ENCODE results near the gene ANGPTL4.
"Not testable (repeated sequence)": the region's sequence is repeated elsewhere in the genome, so short reads cannot be mapped to it uniquely, and the experiment has no call there.

ANGPTL4 gene

DNA sequence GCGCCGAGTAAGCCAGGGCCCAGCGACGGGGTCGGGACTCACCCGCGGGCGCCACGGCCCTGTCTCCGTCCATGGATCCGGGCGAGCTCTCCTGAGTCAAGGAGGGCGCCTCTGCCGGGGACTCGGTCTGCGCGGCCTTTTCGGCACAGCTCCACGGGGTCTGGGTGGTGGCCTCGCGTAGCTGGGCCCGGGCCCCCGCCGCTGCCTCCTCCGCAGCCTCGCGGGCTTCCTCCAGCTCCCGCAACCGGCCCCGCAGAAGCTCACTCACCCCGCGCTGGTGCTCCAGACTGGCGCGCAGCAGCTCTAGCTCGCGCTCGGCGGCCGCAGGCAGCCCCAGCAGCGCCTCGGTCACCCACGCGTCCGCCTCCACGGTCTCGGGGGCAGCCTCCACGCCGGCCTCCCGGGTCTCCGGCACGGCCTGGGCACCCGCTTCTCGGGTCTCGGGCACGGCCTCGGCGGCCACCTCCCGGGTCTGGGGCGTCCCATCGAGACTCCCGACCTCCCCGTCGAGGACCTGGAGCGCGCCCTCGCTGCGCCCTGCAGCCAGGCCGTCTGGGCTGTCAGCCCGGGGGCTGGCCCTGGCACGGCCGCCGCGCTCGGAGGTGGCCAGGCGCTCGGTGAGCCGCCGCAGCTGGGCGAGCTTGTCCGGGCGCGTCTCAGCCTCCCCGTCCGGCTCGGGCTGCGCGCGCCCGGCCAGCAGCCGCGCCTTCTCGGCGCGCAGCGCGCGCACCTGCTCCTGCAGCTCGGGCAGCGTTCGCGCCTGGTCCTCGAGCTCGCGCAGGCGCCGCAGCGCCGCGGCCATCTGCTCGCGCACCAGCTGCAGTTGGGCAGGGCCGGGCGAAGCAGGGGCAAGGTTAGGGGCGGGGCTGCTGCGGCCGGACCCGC lies 29.3 kb upstream of the ANGPTL4 start:
- no peak for DNase-seq (ENCODE audit: low spot score)

- no peak for DNase-seq (ENCODE audit: low spot score)
These were observed 28.4 kb upstream of the ANGPTL4 start for GRCh38 chr19:8335343-8336071.

GRCh38 chr19:8336072-8336569 lies 27.8 kb upstream of the ANGPTL4 start:
- no peak for DNase-seq (ENCODE audit: low spot score)

DNA sequence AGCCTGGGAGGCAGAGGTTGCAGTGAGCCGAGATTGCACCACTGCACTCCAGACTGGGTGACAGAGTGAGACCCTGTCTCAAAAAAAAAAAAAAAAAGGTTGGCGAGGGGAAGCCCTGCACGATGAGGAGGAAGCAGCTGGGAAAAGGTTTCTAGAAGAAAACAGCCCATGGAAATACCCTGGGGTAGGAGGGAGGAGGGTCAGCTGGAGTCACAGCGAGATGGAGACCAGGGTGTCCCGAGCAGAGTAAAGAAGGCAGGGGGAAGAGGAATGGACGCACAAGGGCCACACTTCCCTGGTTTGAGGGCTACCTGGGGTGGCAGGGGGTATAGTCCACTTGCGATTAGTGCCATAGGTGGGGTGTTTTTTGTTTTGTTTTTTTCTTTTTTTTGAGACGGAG lies 27.3 kb upstream of the ANGPTL4 start:
- no peak for DNase-seq (ENCODE audit: low spot score)

DNA sequence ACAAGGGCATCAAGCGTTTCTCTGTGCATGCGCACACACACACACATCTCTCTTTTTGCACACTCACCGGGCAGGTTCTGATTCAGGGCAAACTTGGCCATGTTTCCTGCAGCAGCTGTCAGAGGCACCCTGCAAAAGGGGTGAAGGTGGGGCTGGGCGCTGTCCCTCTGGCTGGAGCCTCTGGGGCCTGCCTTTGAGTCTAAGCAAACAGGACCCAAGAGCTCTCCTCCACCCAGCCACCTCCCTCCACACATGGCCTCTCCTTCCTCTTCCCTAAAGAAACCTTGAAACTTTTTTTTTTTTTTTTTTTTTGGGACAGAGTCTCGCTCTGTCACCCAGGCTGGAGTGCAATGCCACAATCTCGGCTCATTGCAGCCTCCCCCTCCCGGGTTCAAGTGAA lies 26.2 kb upstream of the ANGPTL4 start:
- DNase-seq (ENCODE audit: low spot score) = no peak

DNA sequence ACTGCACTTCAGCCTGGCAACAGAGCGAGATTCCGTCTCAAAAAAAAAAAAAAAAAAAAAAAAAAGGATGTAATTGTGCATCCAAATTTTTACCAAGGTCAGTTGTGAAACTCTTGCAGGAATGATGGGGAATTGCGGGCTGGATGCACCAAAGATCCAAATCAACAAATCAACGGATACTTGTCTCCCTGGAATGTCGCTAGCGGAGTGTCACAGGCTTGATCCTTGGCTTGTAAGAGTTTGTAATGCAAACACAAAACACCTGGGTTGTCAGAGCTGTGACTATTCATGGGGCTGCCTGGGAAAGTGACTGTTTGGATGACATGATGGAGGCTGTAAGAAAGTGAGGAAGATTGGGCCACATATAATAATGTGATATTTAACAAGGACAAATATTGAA lies 25.1 kb upstream of the ANGPTL4 start:
- no peak for DNase-seq (ENCODE audit: low spot score)

GRCh38 chr19:8340341-8341096 lies 23.4 kb upstream of the ANGPTL4 start:
- peak; percentile 76 for DNase-seq (ENCODE audit: low spot score)

DNA sequence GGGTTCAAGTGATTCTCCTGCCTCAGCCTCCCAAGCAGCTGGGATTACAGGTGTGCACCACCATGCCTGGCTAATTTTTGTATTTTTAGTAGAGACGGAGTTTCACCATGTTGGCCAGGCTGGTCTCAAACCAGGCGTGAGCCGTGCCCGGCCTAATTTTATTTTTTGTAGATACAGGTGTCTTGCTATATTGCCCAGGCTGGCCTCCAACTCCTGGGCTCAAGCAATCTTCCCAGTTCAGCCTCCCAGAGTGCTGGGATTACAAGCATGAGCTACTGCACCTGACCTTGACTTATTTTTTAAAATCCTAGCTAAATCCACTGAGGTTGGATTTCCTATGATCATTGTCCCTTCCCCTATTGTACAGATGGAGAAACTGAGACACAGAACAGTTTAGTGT lies 22.5 kb upstream of the ANGPTL4 start:
- DNase-seq (ENCODE audit: low spot score) = not testable (repeated sequence)

DNA sequence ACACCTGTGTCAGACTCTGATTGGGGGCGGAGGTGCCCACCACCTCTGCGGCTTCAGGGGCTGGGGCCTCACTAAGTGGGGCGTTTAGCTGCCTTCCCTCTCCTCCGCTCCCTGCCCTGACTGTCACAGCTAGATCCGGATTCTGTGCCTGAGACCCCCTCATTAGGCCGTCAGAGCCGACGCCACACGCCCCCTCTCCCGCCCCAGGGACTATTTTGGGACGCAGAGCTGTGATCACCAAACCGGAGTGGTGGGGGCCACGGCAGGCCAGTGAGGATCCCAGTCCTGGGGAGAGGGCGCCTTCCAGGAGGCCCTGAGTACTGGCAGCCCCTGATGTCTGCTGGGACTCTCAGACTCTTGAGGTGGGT lies 21.7 kb upstream of the ANGPTL4 start:
- DNase-seq (ENCODE audit: low spot score) = no peak

DNA sequence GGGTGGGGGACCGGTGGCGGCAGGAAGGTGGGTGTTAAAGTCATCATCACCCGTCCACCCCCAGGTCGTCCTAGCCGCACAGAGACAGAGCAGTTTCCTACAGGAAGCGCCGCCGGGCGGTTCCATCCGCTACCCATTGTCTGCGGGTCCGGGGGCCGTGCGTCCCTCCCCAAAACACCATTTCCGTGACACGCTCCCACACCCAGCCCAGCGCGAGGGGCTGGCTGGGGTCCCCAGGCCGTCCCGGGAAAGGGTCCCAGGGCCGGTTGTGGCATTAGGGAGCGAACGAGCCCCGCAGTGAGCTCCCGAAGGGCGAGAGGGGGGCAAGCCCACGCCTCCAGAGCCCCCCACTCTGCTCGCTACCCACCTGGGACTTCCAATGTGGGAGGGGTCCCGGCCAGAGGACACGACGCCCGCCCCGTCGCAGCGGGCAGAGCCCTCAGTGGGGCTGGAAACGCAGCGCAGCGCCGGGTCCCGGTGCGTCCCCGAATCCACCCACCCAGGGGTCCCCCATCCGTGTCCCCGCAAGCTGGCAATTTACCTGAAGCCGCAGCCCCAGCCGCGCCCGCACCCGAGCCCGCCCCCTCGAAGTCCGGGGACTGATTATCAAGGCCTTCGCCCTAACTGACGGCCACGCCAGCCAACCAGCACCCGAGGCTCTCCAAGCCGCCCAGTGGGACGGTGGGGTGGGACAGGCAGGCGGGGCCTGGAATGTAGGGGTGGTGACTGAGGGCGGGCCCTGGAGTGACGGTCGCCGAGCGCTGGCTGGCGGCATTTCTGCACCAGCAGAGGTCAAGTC lies 21.1 kb upstream of the ANGPTL4 start, which contains the start of gene KANK3:
KANK3 (minus strand) TSS at position 579 of the 799 bp plus-strand sequence. CDS start 5,434 bp downstream, outside the sequence.
- peak; percentile 95 for DNase-seq (ENCODE audit: low spot score)

GRCh38 chr19:8343483-8343844 lies 20.5 kb upstream of the ANGPTL4 start:
- no peak for DNase-seq (ENCODE audit: low spot score)

- DNase-seq (ENCODE audit: low spot score) = not testable (repeated sequence)
These were observed 14.2 kb upstream of the ANGPTL4 start for GRCh38 chr19:8349629-8350372.

- DNase-seq (ENCODE audit: low spot score) = no peak
These were observed 11.7 kb upstream of the ANGPTL4 start for GRCh38 chr19:8352134-8352827.

DNA sequence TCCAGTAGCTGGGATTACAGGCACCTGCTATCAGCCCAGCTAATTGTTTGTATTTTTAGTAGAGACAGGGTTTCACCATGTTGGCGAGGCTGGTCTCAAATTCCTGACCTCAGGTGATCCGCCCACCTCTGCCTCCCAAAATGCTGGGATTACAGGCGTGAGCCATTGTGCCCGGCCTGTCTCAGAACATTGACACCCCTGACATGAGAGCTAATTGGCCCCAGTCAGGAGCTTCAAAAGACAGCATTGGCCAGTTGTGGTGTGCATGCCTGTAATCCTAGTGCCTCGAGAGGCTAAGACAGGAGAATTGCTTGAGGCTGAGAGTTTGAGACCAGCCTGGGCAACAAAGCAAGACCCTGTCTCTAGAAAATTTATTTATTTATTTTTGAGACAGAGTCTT lies 11.1 kb upstream of the ANGPTL4 start:
- not testable (repeated sequence) for DNase-seq (ENCODE audit: low spot score)

DNA sequence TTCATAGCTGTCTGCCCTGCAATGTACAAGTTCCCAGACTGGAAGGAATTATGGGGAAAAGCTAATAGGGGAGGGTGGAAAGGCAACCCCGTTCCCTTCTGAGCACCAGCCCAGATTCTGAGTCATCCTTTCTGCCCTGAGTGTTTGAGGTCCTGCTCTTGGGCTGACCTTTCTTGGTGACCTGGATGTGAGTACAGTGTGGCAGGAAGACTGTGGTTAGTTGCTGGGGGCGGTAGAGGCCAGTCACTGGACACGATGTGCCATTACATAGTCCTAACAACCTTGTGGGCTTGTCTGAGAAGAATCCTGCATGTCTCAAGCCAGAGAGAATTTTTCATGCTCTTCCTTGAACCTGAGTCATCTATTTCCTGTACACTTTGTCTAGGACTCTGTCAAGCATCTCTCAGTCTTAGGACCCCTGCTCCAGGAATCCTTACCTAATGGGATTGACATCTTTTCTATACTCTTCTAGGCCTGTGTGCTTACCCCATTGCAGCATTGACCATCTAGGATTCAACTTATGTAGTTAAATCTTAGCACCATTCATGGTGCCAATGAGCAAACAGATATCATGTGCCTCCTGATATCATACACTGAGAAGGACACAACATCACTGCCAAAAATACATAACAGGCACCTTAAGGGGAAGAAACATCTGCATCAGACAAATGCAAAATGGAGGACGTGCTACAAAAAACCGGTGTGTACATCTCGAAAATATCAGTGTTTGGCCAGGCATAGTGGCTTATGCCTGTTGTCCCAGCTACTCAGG lies 8.1 kb upstream of the ANGPTL4 start:
- DNase-seq (ENCODE audit: low spot score) = peak; percentile 100

GRCh38 chr19:8357007-8357521 lies 6.9 kb upstream of the ANGPTL4 start:
- no peak for DNase-seq (ENCODE audit: low spot score)

DNA sequence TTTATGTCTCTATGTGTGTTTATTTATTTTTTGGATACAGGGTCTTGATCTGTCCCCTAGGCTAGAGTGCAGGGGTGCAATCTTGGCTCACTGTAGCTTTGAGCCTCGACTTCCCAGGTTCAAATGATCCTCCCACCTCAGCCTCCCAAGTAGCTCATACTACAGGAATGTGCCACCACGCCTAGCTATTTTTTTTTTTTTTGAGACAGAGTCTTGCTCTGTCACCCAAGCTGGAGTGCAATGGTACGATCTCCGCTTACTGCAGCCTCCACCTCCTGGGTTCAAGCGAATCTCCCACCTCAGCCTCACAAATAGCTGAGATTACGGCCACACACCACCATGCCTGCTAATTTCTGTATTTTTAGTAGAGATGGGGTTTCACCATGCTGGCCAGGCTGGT lies 5.0 kb upstream of the ANGPTL4 start:
- DNase-seq (ENCODE audit: low spot score) = no peak

DNA sequence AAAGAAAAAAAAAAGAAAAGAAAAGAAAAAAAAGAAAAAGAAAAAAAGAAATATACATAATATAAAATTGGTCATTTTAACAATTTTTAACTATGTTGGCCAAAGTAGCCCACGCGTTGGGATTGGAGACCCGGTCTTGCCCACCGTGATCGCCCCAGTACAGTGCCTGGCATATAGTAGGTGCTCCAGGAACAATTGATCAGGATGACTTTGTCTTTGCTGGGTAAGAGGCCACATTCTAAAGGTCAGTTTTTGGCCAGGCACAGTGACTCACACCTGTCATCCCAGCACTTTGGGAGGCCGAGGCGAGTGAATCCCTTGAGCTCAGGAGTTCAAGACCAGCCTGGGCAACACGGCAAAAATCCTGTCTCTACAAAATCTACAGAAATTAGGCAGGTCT lies 3.8 kb upstream of the ANGPTL4 start:
- no peak for DNase-seq (ENCODE audit: low spot score)
